Neural cell (in vitro differentiated cells): Measurements from ENCODE around the gene RAC2. TPM values are rescaled to one million over a fixed set of nuclear protein-coding genes. Genes with fewer than 3 reads are reported as not detected.

Experiments
- H2AFZ ChIP-seq: fragments of 200-600, 300-800 bp; sonication (generic), shearing (Covaris generic); 2 replicates; pipeline ENCODE4 v1.6.0; 2014; ENCODE audit warnings: low read depth, mild to moderate bottlenecking, antibody characterized with exemption, low read length, moderate library complexity
- H3F3A ChIP-seq: fragments of 200-600 bp; shearing (Covaris generic); 2 replicates; pipeline ENCODE4 v1.6.1; 2016; ENCODE audit warnings: mild to moderate bottlenecking, moderate library complexity, mixed read lengths, antibody characterized with exemption, low read length; ENCODE audit not compliant: insufficient read depth, poor library complexity, severe bottlenecking
- H3K27ac ChIP-seq: fragments of 200-600, 300-800 bp; sonication (generic), shearing (Covaris generic); 2 replicates; pipeline ENCODE4 v1.5.1; 2014; ENCODE audit warnings: mild to moderate bottlenecking, low read length, moderate library complexity
- H3K27me3 ChIP-seq: fragments of 300-800, 200-600 bp; sonication (generic), shearing (Covaris generic); 2 replicates; pipeline ENCODE4 v1.6.0; 2014; ENCODE audit warnings: mild to moderate bottlenecking, low read depth, low read length, moderate library complexity; ENCODE audit not compliant: insufficient read depth
- H3K36me3 ChIP-seq: fragments of 300-800, 200-600 bp; sonication (generic), shearing (Covaris generic); 2 replicates; pipeline ENCODE4 v1.5.1; 2014; ENCODE audit warnings: mild to moderate bottlenecking, antibody characterized with exemption, low read length, moderate library complexity; ENCODE audit not compliant: insufficient read depth
- H3K4me2 ChIP-seq: fragments of 300-800, 200-600 bp; sonication (generic), shearing (Covaris generic); 2 replicates; pipeline ENCODE4 v1.6.0; 2014; ENCODE audit warnings: mild to moderate bottlenecking, low read length
- H3K4me3 ChIP-seq: fragments of 300-800, 200-600 bp; sonication (generic), shearing (Covaris generic); 2 replicates; pipeline ENCODE4 v1.5.1; 2014; ENCODE audit warnings: mild to moderate bottlenecking, low read length, moderate library complexity
- H3K79me2 ChIP-seq: fragments of 200-600 bp; shearing (Covaris generic); replicated peaks from 2 replicates; pipeline ENCODE4 v1.6.0; 2014; ENCODE audit warnings: mild to moderate bottlenecking, low read length, moderate library complexity; ENCODE audit not compliant: insufficient read depth
- H3K9ac ChIP-seq: fragments of 300-800, 200-600 bp; sonication (generic), shearing (Covaris generic); 2 replicates; pipeline ENCODE4 v1.6.1; 2016; ENCODE audit warnings: mild to moderate bottlenecking, low read length, mixed read lengths
- H3K9me2 ChIP-seq: fragments of 200-600 bp; shearing (Covaris generic); 2 replicates; pipeline ENCODE4 v1.6.1; 2016; ENCODE audit warnings: mild to moderate bottlenecking, low read length, mixed read lengths; ENCODE audit not compliant: insufficient read depth
- H3K9me3 ChIP-seq: fragments of 200-600, 300-800 bp; sonication (generic), shearing (Covaris generic); 2 replicates; pipeline ENCODE4 v1.6.1; 2016; ENCODE audit warnings: mild to moderate bottlenecking, mixed run types, low read length, moderate library complexity, mixed read lengths
- H4K20me1 ChIP-seq: fragments of 200-600 bp; shearing (Covaris generic); 2 replicates; pipeline ENCODE4 v1.6.1; 2016; ENCODE audit warnings: mild to moderate bottlenecking, mixed run types; ENCODE audit not compliant: insufficient read depth
- EP300 ChIP-seq: fragments of 450-650 bp; conservative IDR thresholded peaks from 2 replicates; pipeline ENCODE4 v1.6.1; 2014; ENCODE audit warnings: antibody characterized with exemption, mild to moderate bottlenecking, moderate library complexity; ENCODE audit not compliant: poor library complexity, severe bottlenecking
- EZH2 ChIP-seq: fragments of 200-600, 300-800 bp; shearing (Covaris generic), sonication (generic); IDR thresholded peaks from 2 replicates; pipeline ENCODE4 v1.6.1; 2014; ENCODE audit warnings: antibody characterized with exemption, low read length, borderline replicate concordance, mild to moderate bottlenecking; ENCODE audit not compliant: insufficient read depth, poor library complexity, severe bottlenecking
- MXI1 ChIP-seq: fragments of 450-650 bp; conservative IDR thresholded peaks from 2 replicates; pipeline ENCODE4 v1.6.1; 2014; ENCODE audit warnings: antibody characterized with exemption, mild to moderate bottlenecking; ENCODE audit not compliant: poor library complexity, severe bottlenecking
- POLR2AphosphoS5 ChIP-seq: IDR thresholded peaks from 2 replicates; pipeline ENCODE4 v1.6.1; 2012
- RAD21 ChIP-seq: fragments of 450-650 bp; conservative IDR thresholded peaks from 2 replicates; pipeline ENCODE4 v1.6.1; 2014; ENCODE audit warnings: antibody characterized with exemption, mild to moderate bottlenecking, moderate library complexity
- SMC3 ChIP-seq: fragments of 450-650 bp; conservative IDR thresholded peaks from 2 replicates; pipeline ENCODE4 v1.6.1; 2014; ENCODE audit warnings: antibody characterized with exemption, mild to moderate bottlenecking, moderate library complexity; ENCODE audit not compliant: poor library complexity
- TAF1 ChIP-seq: IDR thresholded peaks from 2 replicates; pipeline ENCODE4 v1.6.1; 2012; ENCODE audit warnings: low read depth
- polyA plus RNA-seq: library from polyadenylated mRNA; depleted of rRNA; stranded (reverse); fragments of >200 nt; gene quantifications from 2 replicates; pipeline ENCODE4 v1.2.3, GENCODE V29; 2014
- TF ChIP-seq, protein P1 (sequence below): fragments of 450-650 bp; IDR thresholded peaks from 2 replicates; pipeline ENCODE4 v1.5.1; 2014; ENCODE audit warnings: antibody characterized with exemption, mild to moderate bottlenecking, moderate library complexity; ENCODE audit not compliant: poor library complexity, severe bottlenecking
- TF ChIP-seq, protein P2 (sequence below): IDR thresholded peaks from 2 replicates; pipeline ENCODE4 v1.6.1; 2012; ENCODE audit warnings: borderline replicate concordance

RAC2 gene
- polyA plus RNA-seq, 1 donor from 2014 or later, result not detected

DNA sequence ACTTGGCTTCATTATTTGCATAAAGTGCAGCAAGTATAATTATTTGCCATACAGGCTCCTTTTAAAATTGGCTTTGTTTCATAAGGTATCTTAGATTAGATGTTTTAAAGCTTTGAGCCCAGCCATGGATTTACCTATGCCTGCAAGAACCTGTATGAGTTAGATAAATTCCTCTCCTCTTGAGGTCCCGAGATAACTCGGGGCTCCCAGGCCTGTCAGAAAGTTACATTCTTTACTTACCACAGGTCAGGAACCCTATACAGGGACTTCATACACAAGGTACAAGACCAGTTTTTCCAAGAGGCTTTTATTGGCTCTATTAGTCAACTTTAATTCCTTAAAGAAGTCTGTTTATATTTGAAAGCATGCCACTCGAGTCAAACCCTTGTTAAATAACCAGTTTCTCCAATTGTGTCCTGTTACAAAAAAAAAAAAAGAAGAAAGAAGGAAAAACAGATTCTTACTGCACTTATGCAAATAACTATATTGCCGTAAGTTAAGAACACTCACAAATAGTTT is 53.7 kb downstream of the RAC2 start:
- Histone ChIP-seq H3F3A (no peaks in the 10 kb centered on the region), H2AFZ (no peak overlapping the region), H3K9me3 (no peaks in the 10 kb centered on the region), H3K9me2 (no peaks in the 10 kb centered on the region), H3K27me3 (no peaks in the 10 kb centered on the region), H3K4me3 (no peak overlapping the region), H3K4me2 (no peak overlapping the region), H3K36me3 (no peaks in the 10 kb centered on the region), H4K20me1 (no peaks in the 10 kb centered on the region), H3K9ac (no peak overlapping the region), H3K79me2 (no peaks in the 10 kb centered on the region), H3K27ac (no peak overlapping the region)
- TF ChIP-seq EP300, result no peak
- TF ChIP-seq, protein P1, sequence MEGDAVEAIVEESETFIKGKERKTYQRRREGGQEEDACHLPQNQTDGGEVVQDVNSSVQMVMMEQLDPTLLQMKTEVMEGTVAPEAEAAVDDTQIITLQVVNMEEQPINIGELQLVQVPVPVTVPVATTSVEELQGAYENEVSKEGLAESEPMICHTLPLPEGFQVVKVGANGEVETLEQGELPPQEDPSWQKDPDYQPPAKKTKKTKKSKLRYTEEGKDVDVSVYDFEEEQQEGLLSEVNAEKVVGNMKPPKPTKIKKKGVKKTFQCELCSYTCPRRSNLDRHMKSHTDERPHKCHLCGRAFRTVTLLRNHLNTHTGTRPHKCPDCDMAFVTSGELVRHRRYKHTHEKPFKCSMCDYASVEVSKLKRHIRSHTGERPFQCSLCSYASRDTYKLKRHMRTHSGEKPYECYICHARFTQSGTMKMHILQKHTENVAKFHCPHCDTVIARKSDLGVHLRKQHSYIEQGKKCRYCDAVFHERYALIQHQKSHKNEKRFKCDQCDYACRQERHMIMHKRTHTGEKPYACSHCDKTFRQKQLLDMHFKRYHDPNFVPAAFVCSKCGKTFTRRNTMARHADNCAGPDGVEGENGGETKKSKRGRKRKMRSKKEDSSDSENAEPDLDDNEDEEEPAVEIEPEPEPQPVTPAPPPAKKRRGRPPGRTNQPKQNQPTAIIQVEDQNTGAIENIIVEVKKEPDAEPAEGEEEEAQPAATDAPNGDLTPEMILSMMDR, result no peak
- no peak for TF ChIP-seq EZH2
- TF ChIP-seq SMC3, result no peak
- TF ChIP-seq, protein P2, sequence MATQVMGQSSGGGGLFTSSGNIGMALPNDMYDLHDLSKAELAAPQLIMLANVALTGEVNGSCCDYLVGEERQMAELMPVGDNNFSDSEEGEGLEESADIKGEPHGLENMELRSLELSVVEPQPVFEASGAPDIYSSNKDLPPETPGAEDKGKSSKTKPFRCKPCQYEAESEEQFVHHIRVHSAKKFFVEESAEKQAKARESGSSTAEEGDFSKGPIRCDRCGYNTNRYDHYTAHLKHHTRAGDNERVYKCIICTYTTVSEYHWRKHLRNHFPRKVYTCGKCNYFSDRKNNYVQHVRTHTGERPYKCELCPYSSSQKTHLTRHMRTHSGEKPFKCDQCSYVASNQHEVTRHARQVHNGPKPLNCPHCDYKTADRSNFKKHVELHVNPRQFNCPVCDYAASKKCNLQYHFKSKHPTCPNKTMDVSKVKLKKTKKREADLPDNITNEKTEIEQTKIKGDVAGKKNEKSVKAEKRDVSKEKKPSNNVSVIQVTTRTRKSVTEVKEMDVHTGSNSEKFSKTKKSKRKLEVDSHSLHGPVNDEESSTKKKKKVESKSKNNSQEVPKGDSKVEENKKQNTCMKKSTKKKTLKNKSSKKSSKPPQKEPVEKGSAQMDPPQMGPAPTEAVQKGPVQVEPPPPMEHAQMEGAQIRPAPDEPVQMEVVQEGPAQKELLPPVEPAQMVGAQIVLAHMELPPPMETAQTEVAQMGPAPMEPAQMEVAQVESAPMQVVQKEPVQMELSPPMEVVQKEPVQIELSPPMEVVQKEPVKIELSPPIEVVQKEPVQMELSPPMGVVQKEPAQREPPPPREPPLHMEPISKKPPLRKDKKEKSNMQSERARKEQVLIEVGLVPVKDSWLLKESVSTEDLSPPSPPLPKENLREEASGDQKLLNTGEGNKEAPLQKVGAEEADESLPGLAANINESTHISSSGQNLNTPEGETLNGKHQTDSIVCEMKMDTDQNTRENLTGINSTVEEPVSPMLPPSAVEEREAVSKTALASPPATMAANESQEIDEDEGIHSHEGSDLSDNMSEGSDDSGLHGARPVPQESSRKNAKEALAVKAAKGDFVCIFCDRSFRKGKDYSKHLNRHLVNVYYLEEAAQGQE, result no peak
- TF ChIP-seq TAF1, result no peak
- no peak for TF ChIP-seq RAD21
- no peak for TF ChIP-seq MXI1

DNA sequence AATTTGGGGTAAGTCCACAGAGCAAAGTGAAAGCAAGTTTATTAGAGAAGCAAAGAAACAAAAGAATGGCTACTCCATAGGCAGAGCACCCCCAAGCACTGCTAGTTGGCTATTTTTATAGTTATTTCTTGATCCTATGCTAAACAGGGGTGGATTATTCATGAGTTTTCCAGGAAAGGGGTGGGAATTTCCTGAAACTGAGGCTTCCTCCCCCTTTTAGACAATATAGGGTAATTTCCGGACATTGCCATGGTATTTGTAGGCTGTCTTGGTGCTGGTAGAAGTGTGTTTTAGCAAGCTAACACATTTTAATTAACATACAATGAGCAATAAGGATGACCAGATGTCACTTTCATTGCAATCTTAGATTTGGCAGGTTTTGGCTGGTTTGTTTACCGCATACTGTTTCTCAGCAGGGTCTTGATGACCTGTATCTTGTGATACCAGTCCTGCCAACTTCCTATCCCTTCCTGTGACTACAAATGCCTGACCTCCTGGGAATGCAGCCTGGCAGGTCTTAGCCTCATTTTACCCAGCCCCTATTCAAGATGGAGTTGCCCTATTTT is 55.1 kb downstream of the RAC2 start:
- no peaks in the 10 kb centered on the region for H3F3A ChIP-seq
- H3K4me2 ChIP-seq, result no peak overlapping the region
- H4K20me1 ChIP-seq, result no peaks in the 10 kb centered on the region
- no peaks in the 10 kb centered on the region for H3K9me2 ChIP-seq
- H3K9ac ChIP-seq, result no peak overlapping the region
- H3K27me3 ChIP-seq, result no peaks in the 10 kb centered on the region
- H3K9me3 ChIP-seq, result no peaks in the 10 kb centered on the region
- no peaks in the 10 kb centered on the region for H3K79me2 ChIP-seq
- no peak overlapping the region for H2AFZ ChIP-seq
- no peak overlapping the region for H3K27ac ChIP-seq
- H3K36me3 ChIP-seq, result no peaks in the 10 kb centered on the region
- TF ChIP-seq SMC3, result no peak
- TF ChIP-seq POLR2AphosphoS5, result no peak
- no peak for TF ChIP-seq EP300
- TF ChIP-seq RAD21, result no peak
- TF ChIP-seq EZH2, result no peak
- TF ChIP-seq TAF1, result no peak
- no peak for TF ChIP-seq MXI1
- TF ChIP-seq, protein P1, result no peak
- TF ChIP-seq, protein P2, result no peak
- H3K4me3 ChIP-seq, result no peak overlapping the region
